ENCODE data around the gene CLIP1.
"Not testable (repeated sequence)": the region's sequence is repeated elsewhere in the genome, so short reads cannot be mapped to it uniquely, and the experiment has no call there.

Gene CLIP1

DNA sequence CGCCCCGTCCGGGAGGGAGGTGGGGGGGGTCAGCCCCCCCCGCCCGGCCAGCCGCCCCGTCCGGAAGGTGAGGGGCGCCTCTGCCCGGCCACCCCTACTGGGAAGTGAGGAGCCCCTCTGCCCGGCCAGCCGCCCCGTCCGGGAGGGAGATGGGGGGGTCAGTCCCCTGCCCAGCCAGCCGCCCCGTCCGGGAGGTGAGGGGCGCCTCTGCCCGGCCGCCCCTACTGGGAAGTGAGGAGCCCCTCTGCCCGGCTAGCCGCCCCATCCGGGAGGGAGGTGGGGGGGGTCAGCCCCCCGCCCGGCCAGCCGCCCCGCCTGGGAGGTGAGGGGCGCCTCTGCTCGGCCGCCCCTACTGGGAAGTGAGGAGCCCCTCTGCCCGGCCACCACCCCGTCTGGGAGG is 64.9 kb downstream of the CLIP1 start:
- DNase-seq (ENCODE audit: low read depth in 4 of 4, low spot score in 1 of 4) = not testable (repeated sequence)

GRCh38 chr12:122356991-122357390 is 65.5 kb downstream of the CLIP1 start:
- not testable (repeated sequence) for DNase-seq (ENCODE audit: low read depth in 4 of 4, low spot score in 1 of 4)

DNA sequence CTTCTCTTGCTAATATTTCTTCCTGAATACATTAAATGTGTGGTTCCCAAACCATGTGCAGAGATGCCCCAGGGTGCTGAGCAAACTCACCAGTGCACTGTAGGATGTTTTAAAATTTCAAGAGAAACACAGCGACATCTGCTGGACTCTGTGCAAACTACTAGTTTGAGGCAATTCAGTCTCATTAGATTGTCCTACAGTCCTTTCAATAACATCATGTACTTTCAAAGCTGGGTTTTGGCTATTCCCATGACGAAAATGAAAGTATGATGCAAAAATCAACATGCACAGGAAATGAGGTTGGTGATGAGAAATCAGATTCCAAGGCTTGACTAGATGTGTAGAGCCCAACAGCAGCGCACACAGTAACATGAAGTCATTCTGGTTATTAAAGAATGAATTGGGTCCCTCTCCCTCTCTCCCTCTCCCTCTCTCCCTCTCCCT is 66.3 kb downstream of the CLIP1 start:
- peak; percentile 7 to 25 (median 14) for DNase-seq (ENCODE audit: low read depth in 4 of 4, low spot score in 1 of 4)

DNA sequence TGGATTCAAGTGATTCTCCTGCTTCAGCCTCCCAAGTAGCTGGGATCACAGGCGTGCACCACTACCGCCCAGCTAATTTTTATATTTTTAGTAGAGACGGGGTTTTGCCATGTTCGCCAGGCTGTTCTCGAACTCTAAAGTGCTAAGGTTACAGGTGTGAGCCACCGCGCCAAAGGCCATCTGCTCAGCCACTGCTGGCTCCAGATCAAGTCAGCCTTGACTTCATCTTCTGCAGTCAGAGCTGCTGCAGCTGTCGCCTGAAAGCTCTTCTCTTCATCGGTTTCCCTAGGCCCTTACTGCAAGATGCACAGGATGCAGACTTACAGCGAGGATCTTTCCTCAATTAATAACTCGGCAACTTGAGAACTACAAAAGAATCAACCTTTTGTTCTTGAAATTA is 66.8 kb downstream of the CLIP1 start:
- no peak for DNase-seq (ENCODE audit: low read depth in 4 of 4, low spot score in 1 of 4)

- DNase-seq (ENCODE audit: low read depth in 4 of 4, low spot score in 1 of 4) = no peak
Observed at GRCh38 chr12:122354958-122355641, 67.4 kb downstream of the CLIP1 start.

DNA sequence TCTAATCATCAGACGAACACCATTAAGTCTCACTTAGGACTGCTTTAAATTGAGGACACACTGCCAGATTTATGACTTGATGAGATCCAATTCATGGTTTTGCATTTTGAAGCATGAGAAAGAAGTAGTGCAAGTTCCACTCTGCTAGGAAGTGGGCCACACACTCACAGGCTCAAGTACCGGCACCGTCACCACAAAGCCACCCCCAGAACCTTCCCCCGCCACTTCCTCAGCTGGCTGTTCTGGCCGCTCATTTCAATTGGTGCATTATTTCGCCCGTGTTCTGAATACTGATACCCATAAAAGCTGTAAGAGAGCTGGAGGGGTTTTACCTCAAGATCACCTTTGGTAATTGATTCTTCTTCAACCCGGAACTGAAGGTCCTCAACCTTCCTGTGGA is 70.1 kb downstream of the CLIP1 start:
- DNase-seq (ENCODE audit: low read depth in 4 of 4, low spot score in 1 of 4) = no peak

- no peak for DNase-seq (ENCODE audit: low read depth in 4 of 4, low spot score in 1 of 4)
Observed at GRCh38 chr12:122350141-122350848, 72.2 kb downstream of the CLIP1 start.

- no peak for DNase-seq (ENCODE audit: low read depth in 4 of 4, low spot score in 1 of 4)
Observed at GRCh38 chr12:122349078-122349477, 73.4 kb downstream of the CLIP1 start.

- no peak for DNase-seq (ENCODE audit: low read depth in 4 of 4, low spot score in 1 of 4)
Observed at GRCh38 chr12:122348505-122348904, 74.0 kb downstream of the CLIP1 start.

DNA sequence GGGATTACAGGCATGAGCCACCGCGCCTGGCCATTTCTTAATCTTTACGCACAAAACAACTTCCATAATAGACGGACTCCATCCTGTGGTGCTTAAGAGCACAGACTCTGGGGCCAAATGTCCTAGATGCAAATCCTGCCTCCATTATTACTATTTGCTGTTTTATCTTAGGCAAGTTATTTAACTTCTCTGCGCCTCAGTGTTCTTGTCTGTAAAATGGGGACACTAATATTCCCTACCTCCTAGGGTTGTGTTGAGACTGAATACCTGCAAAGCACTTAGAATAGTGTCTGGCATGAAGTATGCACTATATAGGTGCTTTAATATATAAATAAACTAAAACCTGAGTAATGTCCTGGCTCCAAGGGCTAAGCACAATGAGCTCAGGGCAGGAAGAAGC is 76.4 kb downstream of the CLIP1 start:
- no peak for DNase-seq (ENCODE audit: low read depth in 4 of 4, low spot score in 1 of 4)

GRCh38 chr12:122345042-122345441 is 77.4 kb downstream of the CLIP1 start:
- no peak for DNase-seq (ENCODE audit: low read depth in 4 of 4, low spot score in 1 of 4)

- DNase-seq (ENCODE audit: low read depth in 4 of 4, low spot score in 1 of 4) = peak in 3 of 4 experiments; percentile 7 to 18 (median 14)
Observed at GRCh38 chr12:122336015-122336946, 86.2 kb downstream of the CLIP1 start.

DNA sequence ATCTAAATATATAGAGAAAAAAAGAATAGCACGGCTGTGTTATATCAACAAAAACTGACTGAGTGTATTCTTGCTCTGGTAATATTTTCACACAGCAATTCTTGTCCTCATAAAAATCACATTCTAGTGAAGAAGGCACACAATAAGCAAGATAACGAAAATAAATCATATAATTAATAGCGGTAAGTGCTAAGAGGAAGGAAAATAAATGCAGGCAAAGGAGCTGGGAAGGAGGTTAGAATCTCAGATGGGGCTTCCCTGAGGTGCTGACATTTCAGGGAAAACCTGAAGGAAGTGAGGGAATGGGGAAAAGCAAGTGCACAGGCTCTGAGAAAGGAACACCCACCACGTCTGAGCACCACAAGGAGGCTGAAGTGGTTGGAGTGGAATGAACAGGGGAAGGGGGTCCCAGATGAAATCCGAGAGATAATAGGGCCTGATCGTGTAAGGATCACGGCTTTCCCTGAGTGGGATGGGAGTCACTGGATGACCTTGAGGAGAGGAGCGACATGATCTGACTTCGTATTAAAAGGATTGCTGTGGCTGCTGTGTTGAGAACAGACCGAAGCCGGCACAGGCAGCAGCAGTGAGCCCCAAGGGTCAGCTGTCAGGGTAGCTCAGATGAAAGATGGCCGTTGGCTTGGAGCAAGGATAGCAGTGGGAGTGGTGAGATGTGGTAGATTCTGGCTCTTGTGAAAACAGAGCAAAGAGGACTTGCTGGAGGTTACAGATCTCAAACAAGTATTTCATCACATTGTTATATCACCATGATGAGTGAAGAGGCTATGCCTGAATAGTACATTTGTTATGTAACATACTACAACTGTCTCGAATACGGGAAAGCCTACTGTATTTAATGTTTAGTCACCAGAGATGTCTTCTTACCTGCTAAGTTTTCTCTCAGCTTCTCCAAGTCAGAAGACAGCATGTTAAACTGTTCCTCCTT is 89.1 kb downstream of the CLIP1 start:
- no peak for DNase-seq (ENCODE audit: low read depth in 4 of 4, low spot score in 1 of 4)

DNA sequence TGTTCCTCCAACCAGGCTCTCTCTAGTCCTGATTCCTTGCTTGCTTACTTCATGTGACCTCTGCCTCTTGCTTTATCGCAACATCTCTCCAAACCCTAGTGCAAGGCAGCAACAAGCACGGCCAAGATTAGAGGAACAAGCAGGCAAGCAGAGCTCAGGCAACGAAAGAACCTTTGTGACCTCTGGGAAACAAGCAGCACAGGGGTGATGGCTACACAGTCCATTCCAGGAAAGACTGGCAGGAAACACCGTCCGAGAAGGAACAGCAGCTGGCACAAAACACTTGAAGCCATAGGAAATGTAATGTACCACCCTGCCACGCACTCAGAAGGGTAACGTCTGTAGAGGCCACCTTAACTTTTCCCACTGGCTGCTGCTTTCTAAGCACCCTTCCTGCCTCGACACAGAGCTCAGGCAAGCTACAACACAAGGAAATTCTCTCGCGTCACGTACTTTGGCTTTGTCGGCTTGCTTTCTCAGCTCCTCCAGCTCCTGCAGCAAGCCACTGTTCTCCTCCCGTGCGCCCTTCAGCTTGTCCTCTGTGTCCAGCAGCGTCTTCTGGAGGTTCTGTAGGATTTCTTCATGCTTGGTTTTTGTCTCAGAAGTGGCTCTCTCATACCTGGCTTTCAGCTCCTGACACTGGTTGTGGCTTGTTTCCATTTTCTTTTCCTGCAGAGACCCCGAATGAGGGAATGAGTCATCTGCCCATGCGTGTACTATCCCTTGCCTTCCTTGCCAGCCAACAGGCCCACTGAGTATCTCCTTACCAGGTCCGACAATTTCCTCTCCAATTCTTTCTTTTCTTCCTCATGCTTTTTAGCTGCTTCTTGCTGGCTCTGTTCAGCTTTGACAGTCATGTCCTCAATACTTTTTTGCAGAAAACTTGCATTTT is 94.7 kb downstream of the CLIP1 start:
- no peak for DNase-seq (ENCODE audit: low read depth in 4 of 4, low spot score in 1 of 4)

GRCh38 chr12:122327014-122327413 is 95.5 kb downstream of the CLIP1 start:
- no peak for DNase-seq (ENCODE audit: low read depth in 4 of 4, low spot score in 1 of 4)

DNA sequence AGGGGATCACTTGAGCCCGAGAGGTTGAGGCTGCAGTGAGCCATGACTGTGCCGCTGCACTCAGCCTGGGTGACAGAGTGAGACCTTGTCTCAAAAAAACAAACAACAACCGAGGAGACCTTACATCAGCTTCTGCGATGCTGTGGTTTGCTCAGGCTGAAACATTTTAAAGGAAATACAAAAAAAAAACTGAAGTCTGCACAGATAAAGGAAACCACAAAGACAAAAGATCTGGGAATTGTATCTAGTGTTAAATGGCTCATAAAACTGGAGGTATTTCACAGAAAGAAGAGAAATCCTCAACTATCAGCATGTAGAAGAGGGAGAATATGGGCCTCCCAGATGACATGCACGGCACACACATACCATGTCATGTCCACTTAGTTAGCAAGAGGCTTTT is 95.9 kb downstream of the CLIP1 start:
- no peak for DNase-seq (ENCODE audit: low read depth in 4 of 4, low spot score in 1 of 4)

- no peak for DNase-seq (ENCODE audit: low read depth in 4 of 4, low spot score in 1 of 4)
Observed at GRCh38 chr12:122323311-122324019, 99.0 kb downstream of the CLIP1 start.

DNA sequence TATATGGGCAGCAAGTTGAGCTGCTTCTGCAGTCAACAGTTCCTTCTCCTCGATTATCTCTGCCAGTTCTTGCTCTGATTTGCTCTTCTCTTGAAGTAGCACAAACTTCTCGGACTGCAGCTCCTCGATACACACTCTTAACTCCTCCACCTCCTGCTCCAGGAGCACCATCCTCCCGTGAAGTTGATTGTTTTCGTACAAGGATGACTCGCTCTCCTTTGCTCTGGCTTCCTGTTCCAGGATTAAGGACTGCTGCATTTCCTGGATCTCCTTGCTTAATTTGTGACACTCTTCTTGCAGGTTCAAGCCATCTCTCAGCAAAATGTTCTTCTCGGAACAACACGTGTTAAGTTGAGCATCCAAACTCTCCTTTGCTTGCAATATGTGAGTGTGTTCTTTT is 100.0 kb downstream of the CLIP1 start:
- no peak for DNase-seq (ENCODE audit: low read depth in 4 of 4, low spot score in 1 of 4)
